A549 (cell line): ENCODE measurements around the gene PTCD3. TPM values are rescaled to one million over a fixed set of nuclear protein-coding genes. Genes with fewer than 3 reads are reported as not detected.
A peak's percentile ranks its signal among the peaks of the same experiment; 100 is the strongest.

Source experiments
- ATAC-seq, 2 experiments: fragments of 200-7000 bp in 1 of 2; fragments of >200 bp in 1 of 2; cut with Nextera tagmentation in 1 of 2; cut with Tn5 transposase in 1 of 2; 3 replicates each; pipeline versions ENCODE4 v1.8.0 to v1.9.1; 2018 to 2020; ENCODE audit warnings: mild to moderate bottlenecking in 1 of 2, moderate library complexity in 1 of 2
- CTCF ChIA-PET: fragments of 300-600 bp; sonication (Branson Sonifier 250); formaldehyde crosslinking; extraction: SDS; loops from one replicate; lab custom pipeline; 2021; ENCODE audit warnings: antibody characterized with exemption, inconsistent platforms; lab: Yijun Ruan, JAX
- POLR2A ChIA-PET: fragments of 350-600 bp; formaldehyde crosslinking; extraction: SDS; loops from one replicate; lab custom pipeline; 2021; ENCODE audit warnings: antibody characterized with exemption, inconsistent platforms; lab: Yijun Ruan, JAX
- DNase-seq, 2 experiments: peaks; one replicate each; pipeline versions ENCODE4 v3.0.0 to v3.0.0-alpha.2; 2011 to 2016; ENCODE audit warnings: low read depth in 1 of 2, low spot score in 1 of 2
- FAIRE-seq: peaks from 2 replicates; lab custom pipeline; 2011; peaks lifted over from hg19 to GRCh38; lab: Jason Lieb, UNC
- H3K27ac ChIP-seq, 2 experiments: fragments of >200 bp; sonication (Bioruptor Twin); formaldehyde crosslinking; 3 replicates each; pipeline ENCODE4 v1.5.1; 2016 to 2017
- H3K4me1 ChIP-seq: fragments of >200 bp; sonication (Bioruptor Twin); formaldehyde crosslinking; 3 replicates; pipeline ENCODE4 v1.6.1; 2016
- H3K4me2 ChIP-seq: fragments of >200 bp; sonication (Bioruptor Twin); formaldehyde crosslinking; 3 replicates; pipeline ENCODE4 v1.6.1; 2016
- H3K4me3 ChIP-seq: fragments of >200 bp; sonication (Bioruptor Twin); formaldehyde crosslinking; 3 replicates; pipeline ENCODE4 v1.5.1; 2016
- H3K9me3 ChIP-seq: fragments of >200 bp; sonication (Bioruptor Twin); formaldehyde crosslinking; 3 replicates; pipeline ENCODE4 v1.6.1; 2016
- CBX2 ChIP-seq: fragments of 200-600 bp; sonication (generic); IDR thresholded peaks from 2 replicates; pipeline ENCODE4 v1.6.1; 2016; ENCODE audit warnings: low read depth, mild to moderate bottlenecking, borderline replicate concordance
- CBX8 ChIP-seq: fragments of 200-600 bp; sonication (generic); IDR thresholded peaks from 2 replicates; pipeline ENCODE4 v1.6.1; 2016
- CHD2 ChIP-seq: fragments of 150-350 bp; IDR thresholded peaks from 2 replicates; pipeline ENCODE4 v1.6.1; 2014; ENCODE audit warnings: low read length; ENCODE audit not compliant: partially characterized antibody
- CHD4 ChIP-seq: fragments of 200-600 bp; sonication (generic); IDR thresholded peaks from 2 replicates; pipeline ENCODE4 v1.6.1; 2016; ENCODE audit warnings: antibody characterized with exemption, mild to moderate bottlenecking, borderline replicate concordance
- E2F6 ChIP-seq: IDR thresholded peaks from 2 replicates; pipeline ENCODE4 v1.6.1; 2012; ENCODE audit warnings: low read depth, borderline replicate concordance
- EHF ChIP-seq: fragments of 250-450 bp; sonication (Bioruptor Pico); IDR thresholded peaks from 2 replicates; pipeline ENCODE4 v1.5.0; 2020; ENCODE audit warnings: mild to moderate bottlenecking
- ESRRA ChIP-seq: fragments of 150-350 bp; IDR thresholded peaks from 2 replicates; pipeline ENCODE4 v1.6.1; 2014; ENCODE audit warnings: mild to moderate bottlenecking, low read length, borderline replicate concordance
- FOSB ChIP-seq: fragments of 250-450 bp; sonication (Bioruptor Pico); IDR thresholded peaks from 2 replicates; pipeline ENCODE4 v1.5.0; 2020; ENCODE audit warnings: mild to moderate bottlenecking, moderate library complexity
- FOSL2 ChIP-seq, 2 experiments: fragments of 450-650 bp in 1 of 2; fragments of >200 bp in 1 of 2; sonication (Bioruptor Twin) in 1 of 2; formaldehyde crosslinking; IDR thresholded peaks; 2 replicates each; pipeline versions ENCODE4 v1.5.0 to v1.6.1; 2016 to 2020; ENCODE audit warnings: mild to moderate bottlenecking in 1 of 2, moderate library complexity in 1 of 2
- FOXS1 ChIP-seq: fragments of 250-450 bp; sonication (Bioruptor Pico); IDR thresholded peaks from 2 replicates; pipeline ENCODE4 v1.5.0; 2020; ENCODE audit warnings: mild to moderate bottlenecking, moderate library complexity
- GATA3 ChIP-seq: IDR thresholded peaks from 2 replicates; pipeline ENCODE4 v1.6.1; 2012; ENCODE audit warnings: borderline replicate concordance
- HDAC2 ChIP-seq: fragments of 200-600 bp; sonication (generic); IDR thresholded peaks from 2 replicates; pipeline ENCODE4 v1.6.1; 2016
- HEYL ChIP-seq: fragments of 250-450 bp; sonication (Bioruptor Pico); IDR thresholded peaks from 2 replicates; pipeline ENCODE4 v1.8.0; 2021; ENCODE audit warnings: mild to moderate bottlenecking, moderate library complexity
- HOXA7 ChIP-seq: fragments of 250-450 bp; sonication (Bioruptor Pico); IDR thresholded peaks from 2 replicates; pipeline ENCODE4 v1.5.0; 2020; ENCODE audit warnings: mild to moderate bottlenecking, moderate library complexity
- HOXB13 ChIP-seq: fragments of 250-450 bp; sonication (Bioruptor Pico); IDR thresholded peaks from 2 replicates; pipeline ENCODE4 v1.5.0; 2020; ENCODE audit warnings: low read depth, mild to moderate bottlenecking, moderate library complexity
- MYC ChIP-seq: IDR thresholded peaks from 2 replicates; pipeline ENCODE4 v1.6.1; 2012; ENCODE audit warnings: mild to moderate bottlenecking, inconsistent platforms, low read length, improper control_type of control experiment, borderline replicate concordance
- NFE2L2 ChIP-seq: fragments of 150-350 bp; conservative IDR thresholded peaks from 2 replicates; pipeline ENCODE4 v1.6.1; 2014; ENCODE audit warnings: low read length
- NPAS2 ChIP-seq: fragments of 250-450 bp; sonication (Bioruptor Pico); IDR thresholded peaks from 2 replicates; pipeline ENCODE4 v1.8.0; 2022; ENCODE audit warnings: mild to moderate bottlenecking, moderate library complexity, borderline replicate concordance
- NR3C1 ChIP-seq: fragments of >200 bp; sonication (Bioruptor Twin); formaldehyde crosslinking; IDR thresholded peaks from 3 replicates; pipeline ENCODE4 v1.6.1; 2017
- POLR2AphosphoS2 ChIP-seq: conservative IDR thresholded peaks from 2 replicates; pipeline ENCODE4 v1.6.1; 2012; ENCODE audit warnings: low read length, improper control_type of control experiment, inconsistent platforms
- RARB ChIP-seq: fragments of 250-450 bp; sonication (Bioruptor Pico); IDR thresholded peaks from 2 replicates; pipeline ENCODE4 v1.8.0; 2021; ENCODE audit warnings: mild to moderate bottlenecking, moderate library complexity
- RCOR1 ChIP-seq: fragments of 150-350 bp; IDR thresholded peaks from 2 replicates; pipeline ENCODE4 v1.6.1; 2014; ENCODE audit warnings: antibody characterized with exemption, low read length, low read depth
- SREBF2 ChIP-seq: fragments of 450-650 bp; IDR thresholded peaks from 2 replicates; pipeline ENCODE4 v1.6.1; 2014; ENCODE audit warnings: mild to moderate bottlenecking, moderate library complexity
- TFCP2L1 ChIP-seq: fragments of 250-450 bp; sonication (Bioruptor Pico); IDR thresholded peaks from 2 replicates; pipeline ENCODE4 v1.5.0; 2021; ENCODE audit warnings: mild to moderate bottlenecking
- ZC3H11A ChIP-seq: fragments of 450-650 bp; IDR thresholded peaks from 2 replicates; pipeline ENCODE4 v1.6.1; 2014; ENCODE audit warnings: antibody characterized with exemption, mild to moderate bottlenecking
- WGBS: methylation state at CpG from one replicate; pipeline ENCODE4 v1.1.6; 2017; ENCODE audit errors: missing lambda C conversion rate; 5-methylcytosine and 5-hydroxymethylcytosine counted together
- polyA plus RNA-seq, 4 experiments: library from polyadenylated mRNA; depleted of rRNA in 3 of 4; stranded (reverse); fragments of >200 nt; fragmentation: RNase III in 1 of 4; extraction: RNeasy Plus Mini Kit Qiagen cat#74134 plus additional on column Dnase treatment in 1 of 4; gene quantifications; 2 replicates in 3 of 4; 3 replicates in 1 of 4; pipeline ENCODE4 v1.2.3, GENCODE V29; 2011 to 2017

The PTCD3 gene
- polyA plus RNA-seq, 2 of the 4 experiments (the other 2 are of a cell fraction): 200 to 260 TPM

DNA sequence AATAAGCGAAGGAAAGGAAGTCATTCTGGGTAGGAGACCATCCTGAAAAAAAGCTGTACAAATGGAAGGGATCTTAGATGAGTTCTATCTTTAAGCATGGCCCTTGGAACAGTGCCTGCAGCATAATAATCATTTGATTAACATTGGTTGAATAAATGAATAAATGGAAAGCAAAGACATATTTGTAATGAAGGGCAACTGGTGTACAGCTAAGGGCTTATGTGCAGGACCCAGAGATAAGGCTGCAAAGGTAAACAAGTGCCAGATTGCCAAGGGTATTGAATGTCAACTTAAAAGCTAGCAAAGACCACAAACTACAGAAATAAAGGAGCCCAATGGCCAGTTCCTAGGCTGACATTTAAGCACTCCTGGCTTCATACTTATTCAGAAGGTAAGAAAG, 69.8 kb downstream of the PTCD3 start:
- Histone ChIP-seq H3K27ac (no peak overlapping the region), H3K4me1 (no peaks in the 10 kb centered on the region), H3K4me3 (no peak overlapping the region), H3K4me2 (no peak overlapping the region), H3K9me3 (no peaks in the 10 kb centered on the region)
- FAIRE-seq (no peak), ATAC-seq (no peak), DNase-seq (no peak)
- ChIA-PET POLR2A (no interaction called here), CTCF (interaction anchor here (1.0 to 1.5 kb wide), 3 partner anchors 9 to 290 kb away, joined by 3 to 5 read pairs (median 4); no protein-coding TSS in a partner anchor)
- 89% methylated on average over 1 of the region's 1 CpG for WGBS
- no peak for TF ChIP-seq NPAS2
- no peak for TF ChIP-seq FOSL2 (IDR thresholded peaks at IDR 0.05)
- no peak for TF ChIP-seq FOSL2 (CRISPR knock-in tag; IDR thresholded peaks at IDR 0.05)
- no peak for TF ChIP-seq ESRRA
- TF ChIP-seq E2F6: no peak
- no peak for TF ChIP-seq POLR2AphosphoS2

DNA sequence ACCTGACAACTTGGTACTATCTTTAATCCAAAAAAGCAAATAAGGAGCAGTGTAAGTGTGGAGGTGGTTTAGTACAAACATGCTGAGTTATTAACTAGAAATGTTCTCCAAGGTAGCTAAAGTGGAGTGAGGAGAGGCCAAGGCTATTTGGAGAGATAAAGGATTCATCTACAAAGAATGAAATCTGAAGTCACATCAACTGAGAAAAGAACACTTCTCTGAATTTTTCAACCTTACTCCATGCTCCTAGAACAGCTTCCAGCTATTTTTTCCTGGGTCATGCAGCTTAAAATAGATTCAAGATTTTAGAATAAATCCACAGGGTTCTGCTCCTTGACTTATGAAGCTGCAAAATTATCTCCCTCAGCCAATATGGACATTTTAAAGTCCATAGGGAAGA, 70.6 kb downstream of the PTCD3 start:
- ATAC-seq: no peak
- Histone ChIP-seq H3K4me1 (no peaks in the 10 kb centered on the region), H3K4me2 (no peak overlapping the region), H3K27ac (no peak overlapping the region), H3K4me3 (no peak overlapping the region), H3K9me3 (no peaks in the 10 kb centered on the region)
- ChIA-PET POLR2A (no interaction called here), CTCF (interaction anchor here (0.9 to 1.5 kb wide), 4 partner anchors 8 to 291 kb away, joined by 3 to 6 read pairs (median 4); no protein-coding TSS in a partner anchor)
- TF ChIP-seq RARB (CRISPR knock-in tag): no peak
- TF ChIP-seq HDAC2: no peak
- no peak for TF ChIP-seq RCOR1
- no peak for TF ChIP-seq HEYL
- TF ChIP-seq GATA3: no peak
- no peak for TF ChIP-seq EHF (CRISPR knock-in tag)
- no peak for TF ChIP-seq CBX8
- TF ChIP-seq HOXA7 (CRISPR knock-in tag): no peak
- TF ChIP-seq ZC3H11A: no peak
- TF ChIP-seq MYC: no peak
- TF ChIP-seq CBX2: no peak
- no peak for TF ChIP-seq FOSL2 (IDR thresholded peaks at IDR 0.05)
- TF ChIP-seq FOSL2 (CRISPR knock-in tag; IDR thresholded peaks at IDR 0.05): no peak
- no peak for TF ChIP-seq NPAS2
- TF ChIP-seq FOSB (CRISPR knock-in tag): no peak
- no peak for TF ChIP-seq NFE2L2
- no peak for TF ChIP-seq NR3C1
- DNase-seq: no peak
- peak; percentile 23 for FAIRE-seq

GRCh38 chr2:86185517-86186212, 79.6 kb downstream of the PTCD3 start:
- 92% methylated on average over 1 of the region's 1 CpG for WGBS
- H3K9me3 ChIP-seq: no peaks in the 10 kb centered on the region
- DNase-seq (no peak), ATAC-seq (peak; percentile 39 to 53; a peak in 3 of 6 replicates), FAIRE-seq (no peak)
- H3K4me2 ChIP-seq: no peak overlapping the region
- H3K27ac ChIP-seq: no peak overlapping the region
- no peak overlapping the region for H3K4me3 ChIP-seq
- ChIA-PET CTCF (interaction anchor here (0.8 to 1.1 kb wide), 2 partner anchors 9 to 434 kb away, joined by 3 read pairs; no protein-coding TSS in a partner anchor), POLR2A (interaction anchor here (2.3 kb wide), 1 partner anchor 9 kb away, joined by 12 read pairs; the partner anchor contains the start of gene IMMT)
- H3K4me1 ChIP-seq: peaks cover 27% of the 10 kb centered on the region
- TF ChIP-seq CHD2: no peak
- no peak for TF ChIP-seq HEYL
- TF ChIP-seq POLR2AphosphoS2: no peak
- no peak for TF ChIP-seq TFCP2L1
- no peak for TF ChIP-seq HOXA7 (CRISPR knock-in tag)
- TF ChIP-seq HDAC2: no peak
- TF ChIP-seq E2F6: no peak
- TF ChIP-seq SREBF2: no peak
- no peak for TF ChIP-seq HOXB13 (CRISPR knock-in tag)
- no peak for TF ChIP-seq ESRRA
- no peak for TF ChIP-seq ZC3H11A
- TF ChIP-seq CHD4: no peak
- no peak for TF ChIP-seq FOXS1 (CRISPR knock-in tag)
- TF ChIP-seq, all 56 proteins: peak for 0
